WTC11 (cell line): ENCODE data around the gene CTTNBP2.

ENCODE experiments used
- ATF2 ChIP-seq: sonication (generic); formaldehyde crosslinking; IDR thresholded peaks from 2 replicates; pipeline ENCODE4 v1.8.1; 2022; ENCODE audit warnings: low read depth, missing genetic modification reagents, borderline replicate concordance
- E2F1 ChIP-seq: sonication (generic); formaldehyde crosslinking; IDR thresholded peaks from 2 replicates; pipeline ENCODE4 v1.8.0; 2022; ENCODE audit warnings: mild to moderate bottlenecking, missing genetic modification reagents
- E2F4 ChIP-seq: sonication (generic); formaldehyde crosslinking; IDR thresholded peaks from 2 replicates; pipeline ENCODE4 v1.8.1; 2022; ENCODE audit warnings: low read depth, mild to moderate bottlenecking, moderate library complexity, missing genetic modification reagents, borderline replicate concordance
- JUN ChIP-seq: sonication (generic); formaldehyde crosslinking; IDR thresholded peaks from 2 replicates; pipeline ENCODE4 v1.8.0; 2023; ENCODE audit warnings: mild to moderate bottlenecking, missing genetic modification reagents
- MLX ChIP-seq: sonication (generic); formaldehyde crosslinking; IDR thresholded peaks from 2 replicates; pipeline ENCODE4 v1.8.1; 2023; ENCODE audit warnings: mild to moderate bottlenecking, missing genetic modification reagents, moderate library complexity
- MXD4 ChIP-seq: fragments of 250-450 bp; sonication (Bioruptor Pico); IDR thresholded peaks from 2 replicates; pipeline ENCODE4 v1.8.0; 2021; ENCODE audit warnings: mild to moderate bottlenecking, moderate library complexity, borderline replicate concordance
- NFYB ChIP-seq: sonication (generic); formaldehyde crosslinking; conservative IDR thresholded peaks from 2 replicates; pipeline ENCODE4 v1.8.0; 2022; ENCODE audit warnings: low read depth, missing genetic modification reagents
- TEAD1 ChIP-seq: sonication (generic); formaldehyde crosslinking; IDR thresholded peaks from 2 replicates; pipeline ENCODE4 v1.8.0; 2022; ENCODE audit warnings: mild to moderate bottlenecking, missing genetic modification reagents
- ZBTB21 ChIP-seq: sonication (generic); formaldehyde crosslinking; IDR thresholded peaks from 2 replicates; pipeline ENCODE4 v1.8.1; 2023; ENCODE audit warnings: mild to moderate bottlenecking, missing genetic modification reagents, borderline replicate concordance
- TF ChIP-seq, protein P1 (sequence below): fragments of 200-600 bp; IDR thresholded peaks from 2 replicates; pipeline ENCODE4 v1.8.0; 2022; ENCODE audit warnings: antibody characterized with exemption

DNA sequence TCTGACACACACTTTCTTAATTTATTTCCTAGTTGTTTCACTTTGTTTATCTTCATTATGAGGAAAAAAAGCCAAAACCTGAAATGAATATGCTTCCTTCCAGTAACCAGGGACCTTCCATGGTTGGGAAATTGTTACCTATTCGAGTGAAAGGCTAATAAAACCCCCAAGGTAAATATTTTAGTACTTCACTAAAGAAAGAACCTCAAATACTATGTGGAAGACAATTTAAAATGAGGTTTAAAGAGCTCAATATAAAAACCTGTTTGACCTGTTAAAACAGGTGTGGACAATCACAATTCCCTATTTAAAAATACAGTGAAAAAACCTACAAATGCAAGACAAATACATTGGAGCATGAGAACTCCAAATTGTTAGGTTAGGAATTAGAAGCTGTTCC lies 200.8 kb downstream of the CTTNBP2 start:
- TF ChIP-seq TEAD1 (CRISPR knock-in tag) (no peak), E2F4 (CRISPR knock-in tag) (no peak), NFYB (CRISPR knock-in tag) (no peak), E2F1 (CRISPR knock-in tag) (no peak), ATF2 (CRISPR knock-in tag) (no peak), MXD4 (CRISPR knock-in tag) (no peak), ZBTB21 (CRISPR knock-in tag) (no peak), JUN (no peak), MLX (CRISPR knock-in tag) (no peak)
- TF ChIP-seq, protein P1, sequence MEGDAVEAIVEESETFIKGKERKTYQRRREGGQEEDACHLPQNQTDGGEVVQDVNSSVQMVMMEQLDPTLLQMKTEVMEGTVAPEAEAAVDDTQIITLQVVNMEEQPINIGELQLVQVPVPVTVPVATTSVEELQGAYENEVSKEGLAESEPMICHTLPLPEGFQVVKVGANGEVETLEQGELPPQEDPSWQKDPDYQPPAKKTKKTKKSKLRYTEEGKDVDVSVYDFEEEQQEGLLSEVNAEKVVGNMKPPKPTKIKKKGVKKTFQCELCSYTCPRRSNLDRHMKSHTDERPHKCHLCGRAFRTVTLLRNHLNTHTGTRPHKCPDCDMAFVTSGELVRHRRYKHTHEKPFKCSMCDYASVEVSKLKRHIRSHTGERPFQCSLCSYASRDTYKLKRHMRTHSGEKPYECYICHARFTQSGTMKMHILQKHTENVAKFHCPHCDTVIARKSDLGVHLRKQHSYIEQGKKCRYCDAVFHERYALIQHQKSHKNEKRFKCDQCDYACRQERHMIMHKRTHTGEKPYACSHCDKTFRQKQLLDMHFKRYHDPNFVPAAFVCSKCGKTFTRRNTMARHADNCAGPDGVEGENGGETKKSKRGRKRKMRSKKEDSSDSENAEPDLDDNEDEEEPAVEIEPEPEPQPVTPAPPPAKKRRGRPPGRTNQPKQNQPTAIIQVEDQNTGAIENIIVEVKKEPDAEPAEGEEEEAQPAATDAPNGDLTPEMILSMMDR = no peak
